ENCODE results near the gene NXPH1.

DNA sequence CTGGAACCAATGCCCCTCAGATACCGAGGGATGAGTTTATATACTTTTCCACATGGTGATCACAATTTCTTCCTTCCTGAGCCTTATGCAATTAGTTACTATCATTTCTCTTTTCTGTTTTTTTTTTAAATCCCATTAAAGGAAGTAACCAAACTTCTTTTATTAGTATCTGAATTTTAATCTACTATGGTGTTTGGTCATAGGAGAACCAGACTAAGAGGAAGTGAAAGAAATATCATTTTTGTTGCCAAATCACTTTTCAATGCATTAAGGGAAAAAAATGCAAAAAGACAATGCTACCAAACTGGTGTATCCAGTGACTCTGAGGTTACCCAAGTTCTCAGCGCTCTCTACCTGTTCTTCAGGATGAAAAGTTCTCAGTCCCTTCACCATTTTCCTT, 167.7 kb downstream of the NXPH1 start:
- TF ChIP-seq, protein P1, sequence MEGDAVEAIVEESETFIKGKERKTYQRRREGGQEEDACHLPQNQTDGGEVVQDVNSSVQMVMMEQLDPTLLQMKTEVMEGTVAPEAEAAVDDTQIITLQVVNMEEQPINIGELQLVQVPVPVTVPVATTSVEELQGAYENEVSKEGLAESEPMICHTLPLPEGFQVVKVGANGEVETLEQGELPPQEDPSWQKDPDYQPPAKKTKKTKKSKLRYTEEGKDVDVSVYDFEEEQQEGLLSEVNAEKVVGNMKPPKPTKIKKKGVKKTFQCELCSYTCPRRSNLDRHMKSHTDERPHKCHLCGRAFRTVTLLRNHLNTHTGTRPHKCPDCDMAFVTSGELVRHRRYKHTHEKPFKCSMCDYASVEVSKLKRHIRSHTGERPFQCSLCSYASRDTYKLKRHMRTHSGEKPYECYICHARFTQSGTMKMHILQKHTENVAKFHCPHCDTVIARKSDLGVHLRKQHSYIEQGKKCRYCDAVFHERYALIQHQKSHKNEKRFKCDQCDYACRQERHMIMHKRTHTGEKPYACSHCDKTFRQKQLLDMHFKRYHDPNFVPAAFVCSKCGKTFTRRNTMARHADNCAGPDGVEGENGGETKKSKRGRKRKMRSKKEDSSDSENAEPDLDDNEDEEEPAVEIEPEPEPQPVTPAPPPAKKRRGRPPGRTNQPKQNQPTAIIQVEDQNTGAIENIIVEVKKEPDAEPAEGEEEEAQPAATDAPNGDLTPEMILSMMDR (IDR thresholded peaks at IDR 0.05), result no peak
- TF ChIP-seq POLR2A (IDR thresholded peaks at IDR 0.05), result no peak
